ENCODE measurements around the gene STRADA.
A peak's percentile ranks its signal among the peaks of the same experiment; 100 is the strongest.

The STRADA gene

DNA sequence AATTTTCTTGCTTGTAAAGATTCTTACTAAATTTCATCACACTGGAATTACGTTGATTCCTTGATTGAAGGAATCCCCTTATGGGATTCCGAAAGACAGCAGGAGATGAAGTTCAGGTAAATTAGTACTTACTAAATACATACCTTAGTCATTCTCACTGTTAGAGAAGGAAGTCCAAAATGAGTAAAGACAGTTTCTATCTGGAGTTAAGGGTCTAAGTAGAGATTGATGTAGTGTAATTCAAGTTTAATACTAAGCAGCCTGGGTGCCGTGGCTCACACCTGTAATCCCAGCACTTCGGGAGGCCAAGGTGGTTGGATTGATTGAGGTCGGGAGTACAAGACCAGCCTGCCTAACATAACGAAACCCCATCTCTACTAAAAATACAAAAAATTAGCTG is 41.9 kb upstream of the STRADA start:
- Histone ChIP-seq H3K27ac (no peak overlapping the region), H3K4me3 (no peak overlapping the region), H3K27me3 (no peaks in the 10 kb centered on the region), H3K4me1 (peaks cover 0 to 33% (median 10%) of the 10 kb centered on the region in 4 donors), H3K9me3 (no peaks in the 10 kb centered on the region), H3K36me3 (peaks cover 12 to 42% (median 31%) of the 10 kb centered on the region in 3 donors)
- TF ChIP-seq, protein P1, sequence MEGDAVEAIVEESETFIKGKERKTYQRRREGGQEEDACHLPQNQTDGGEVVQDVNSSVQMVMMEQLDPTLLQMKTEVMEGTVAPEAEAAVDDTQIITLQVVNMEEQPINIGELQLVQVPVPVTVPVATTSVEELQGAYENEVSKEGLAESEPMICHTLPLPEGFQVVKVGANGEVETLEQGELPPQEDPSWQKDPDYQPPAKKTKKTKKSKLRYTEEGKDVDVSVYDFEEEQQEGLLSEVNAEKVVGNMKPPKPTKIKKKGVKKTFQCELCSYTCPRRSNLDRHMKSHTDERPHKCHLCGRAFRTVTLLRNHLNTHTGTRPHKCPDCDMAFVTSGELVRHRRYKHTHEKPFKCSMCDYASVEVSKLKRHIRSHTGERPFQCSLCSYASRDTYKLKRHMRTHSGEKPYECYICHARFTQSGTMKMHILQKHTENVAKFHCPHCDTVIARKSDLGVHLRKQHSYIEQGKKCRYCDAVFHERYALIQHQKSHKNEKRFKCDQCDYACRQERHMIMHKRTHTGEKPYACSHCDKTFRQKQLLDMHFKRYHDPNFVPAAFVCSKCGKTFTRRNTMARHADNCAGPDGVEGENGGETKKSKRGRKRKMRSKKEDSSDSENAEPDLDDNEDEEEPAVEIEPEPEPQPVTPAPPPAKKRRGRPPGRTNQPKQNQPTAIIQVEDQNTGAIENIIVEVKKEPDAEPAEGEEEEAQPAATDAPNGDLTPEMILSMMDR (IDR thresholded peaks at IDR 0.05), result no peak
- DNase-seq, result no peak
- intact Hi-C loops (cut with DNase I; ENCODE audit: low total_unique reads), result no loop called here

DNA sequence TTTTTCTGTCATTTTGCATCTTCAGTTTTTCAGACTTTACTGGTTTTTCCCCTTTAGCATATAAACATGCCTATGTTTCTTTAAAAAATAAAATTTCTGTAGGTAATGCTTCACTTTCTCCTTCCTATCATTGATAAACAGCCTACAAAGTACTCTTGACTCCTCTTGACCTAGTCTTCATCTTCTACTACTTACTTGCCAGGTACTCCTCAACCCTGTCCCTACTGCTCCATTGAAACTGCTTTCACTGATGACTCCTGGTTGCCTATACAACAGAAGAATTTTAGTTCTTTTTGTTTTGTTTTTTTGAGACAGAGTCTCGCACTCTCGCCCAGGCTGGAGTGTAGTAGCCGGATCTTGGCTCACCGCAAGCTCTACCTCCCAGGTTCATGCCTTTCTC is 39.3 kb upstream of the STRADA start:
- intact Hi-C loops (cut with DNase I; ENCODE audit: low total_unique reads), result no loop called here
- Histone ChIP-seq H3K9me3 (no peaks in the 10 kb centered on the region), H3K4me3 (no peak overlapping the region), H3K4me1 (peaks cover 0 to 58% (median 17%) of the 10 kb centered on the region in 4 donors), H3K27me3 (no peaks in the 10 kb centered on the region), H3K27ac (no peak overlapping the region), H3K36me3 (peaks cover 0 to 29% (median 26%) of the 10 kb centered on the region in 3 donors)
- no peak for DNase-seq
- TF ChIP-seq, protein P1 (IDR thresholded peaks at IDR 0.05), result no peak

DNA sequence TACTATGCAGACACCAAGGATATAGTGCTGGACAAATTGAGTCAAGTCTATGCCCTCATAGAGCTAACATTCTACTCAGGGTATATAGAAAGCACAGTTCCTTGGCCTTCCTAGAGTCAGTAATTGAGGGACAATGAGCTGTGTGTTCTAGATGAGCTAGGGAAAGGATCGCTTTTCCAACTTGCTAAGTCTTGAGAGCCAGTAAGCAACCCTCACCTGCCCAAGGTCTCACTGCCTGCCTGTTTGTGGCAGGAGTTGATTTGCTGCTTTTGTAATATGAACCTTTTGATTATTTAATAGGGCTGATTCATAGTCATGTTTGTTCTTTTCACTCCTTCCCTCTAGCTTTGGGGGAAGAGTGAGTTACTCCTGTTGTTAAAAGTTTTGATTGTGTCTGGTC is 38.9 kb upstream of the STRADA start:
- TF ChIP-seq, protein P1 (IDR thresholded peaks at IDR 0.05), result no peak
- no peak for DNase-seq
- H3K27me3 ChIP-seq, result no peaks in the 10 kb centered on the region
- no peak overlapping the region for H3K27ac ChIP-seq
- peaks cover 0 to 29% (median 26%) of the 10 kb centered on the region in 3 donors for H3K36me3 ChIP-seq
- no peak overlapping the region for H3K4me3 ChIP-seq
- no peaks in the 10 kb centered on the region for H3K9me3 ChIP-seq
- intact Hi-C loops (cut with DNase I; ENCODE audit: low total_unique reads), result no loop called here
- peaks cover 0 to 62% (median 21%) of the 10 kb centered on the region in 4 donors for H3K4me1 ChIP-seq

DNA sequence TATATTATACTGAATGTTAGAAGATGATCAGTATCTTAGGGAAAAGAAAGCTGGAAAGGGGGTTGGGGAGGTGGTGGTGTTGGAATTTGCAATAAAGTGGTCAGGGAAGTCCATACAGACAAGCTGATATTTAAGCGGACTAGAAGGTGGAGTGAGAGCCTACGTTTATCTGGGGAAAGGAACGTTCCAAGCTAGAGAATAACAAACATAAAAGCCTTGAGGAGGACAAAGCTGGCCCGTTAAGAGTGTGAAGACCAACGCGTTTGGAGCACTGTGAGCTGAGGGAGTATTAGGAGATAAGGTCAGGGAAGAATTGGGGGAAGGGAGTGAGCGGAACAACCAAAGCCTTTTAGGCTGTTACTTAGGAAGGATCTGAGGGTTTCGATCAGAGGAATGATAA is 33.8 kb upstream of the STRADA start:
- H3K4me1 ChIP-seq, result peaks cover 0 to 70% (median 31%) of the 10 kb centered on the region in 4 donors
- TF ChIP-seq, protein P1 (IDR thresholded peaks at IDR 0.05), result no peak
- peaks cover 0 to 29% (median 20%) of the 10 kb centered on the region in 3 donors for H3K36me3 ChIP-seq
- no peaks in the 10 kb centered on the region for H3K27me3 ChIP-seq
- intact Hi-C loops (cut with DNase I; ENCODE audit: low total_unique reads), result no loop called here
- DNase-seq, result no peak
- H3K9me3 ChIP-seq, result no peaks in the 10 kb centered on the region
- peak overlapping the region; percentile 93 to 97 for H3K27ac ChIP-seq
- H3K4me3 ChIP-seq, result peak overlapping the region; percentile 95 to 96

DNA sequence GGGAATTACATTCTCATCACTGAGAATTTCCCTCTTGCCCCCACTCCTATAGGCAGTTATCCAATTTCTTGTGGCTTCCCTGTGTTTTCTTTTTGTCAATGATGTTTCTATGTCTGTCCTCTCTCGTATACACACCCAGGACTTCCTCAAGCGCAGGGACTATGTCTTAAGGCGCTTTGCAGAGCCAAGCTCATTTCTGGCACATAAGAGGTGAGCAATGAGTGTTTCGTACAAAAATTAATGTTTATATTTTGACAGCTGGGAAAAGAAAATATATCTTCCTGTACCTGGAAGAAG is 33.3 kb upstream of the STRADA start:
- H3K27me3 ChIP-seq, result no peaks in the 10 kb centered on the region
- H3K9me3 ChIP-seq, result no peaks in the 10 kb centered on the region
- intact Hi-C loops (cut with DNase I; ENCODE audit: low total_unique reads), result loop anchor here (5.0 kb wide), 1 partner anchor 62 kb away; no protein-coding TSS in a partner anchor
- H3K4me1 ChIP-seq, result peaks cover 0 to 67% (median 33%) of the 10 kb centered on the region in 4 donors
- H3K36me3 ChIP-seq, result peaks cover 0 to 29% (median 19%) of the 10 kb centered on the region in 3 donors
- peak overlapping the region; percentile 95 to 96 for H3K4me3 ChIP-seq
- H3K27ac ChIP-seq, result peak overlapping the region; percentile 93 to 97
- TF ChIP-seq, protein P1 (IDR thresholded peaks at IDR 0.05), result no peak
- no peak for DNase-seq

Data from tibial artery (tissue), 4 donors.